Endothelial cell of umbilical vein (primary cell): Measurements from ENCODE around the gene COL13A1. TPM values are rescaled to one million over a fixed set of nuclear protein-coding genes. Genes with fewer than 3 reads are reported as not detected.
A peak's percentile ranks its signal among the peaks of the same experiment; 100 is the strongest.

Source experiments
- BruUV-seq: library from RNA; stranded (reverse); fragments of 400-500 nt; replicated peaks from 2 replicates; lab custom pipeline; 2021; lab: Mats Ljungman, UMichigan
- CTCF ChIA-PET: fragments of 300-600, 350-600 bp; sonication (Branson Sonifier 250); formaldehyde crosslinking; loops from one replicate; lab custom pipeline; 2021; ENCODE audit warnings: antibody characterized with exemption, inconsistent platforms; lab: Charles Lee
- POLR2A ChIA-PET: fragments of 300-600, 350-600 bp; sonication (Branson Sonifier 250); formaldehyde crosslinking; loops from one replicate; lab custom pipeline; 2021; ENCODE audit warnings: antibody characterized with exemption, inconsistent platforms; lab: Charles Lee
- DNase-seq: peaks from one replicate; pipeline ENCODE4 v3.0.0-alpha.2; 2011; ENCODE audit warnings: low read depth, low spot score
- FAIRE-seq: peaks from 2 replicates; lab custom pipeline; 2011; peaks lifted over from hg19 to GRCh38; lab: Jason Lieb, UNC
- H2AFZ ChIP-seq: 2 replicates; pipeline ENCODE4 v1.6.0; 2012; ENCODE audit warnings: low read depth, low read length, control low read depth, inconsistent platforms
- H3K27ac ChIP-seq: 2 replicates; pipeline ENCODE4 v1.5.1; 2011; ENCODE audit warnings: low read depth, mild to moderate bottlenecking, control low read depth, low read length, moderate library complexity; ENCODE audit not compliant: insufficient read depth
- H3K27me3 ChIP-seq, 2 experiments: 2 replicates each; pipeline versions ENCODE4 v1.6.0 to v1.6.1; 2011; ENCODE audit warnings: low read length in 2 of 2, mixed read lengths in 1 of 2; ENCODE audit not compliant: control insufficient read depth in 2 of 2, insufficient read depth in 2 of 2
- H3K36me3 ChIP-seq, 2 experiments: 2 replicates in 1 of 2; 3 replicates in 1 of 2; pipeline ENCODE4 v1.5.1; 2011; ENCODE audit warnings: low read length in 2 of 2, mild to moderate bottlenecking in 1 of 2, moderate library complexity in 1 of 2; ENCODE audit not compliant: control insufficient read depth in 2 of 2, insufficient read depth in 2 of 2; ENCODE audit errors: extremely low read depth in 1 of 2
- H3K4me1 ChIP-seq: 3 replicates; pipeline ENCODE4 v1.5.1; 2011; ENCODE audit warnings: mild to moderate bottlenecking, low read length; ENCODE audit not compliant: control insufficient read depth, insufficient read depth; ENCODE audit errors: extremely low read depth
- H3K4me2 ChIP-seq: 2 replicates; pipeline ENCODE4 v1.6.1; 2011; ENCODE audit warnings: low read length, control low read depth, mixed read lengths; ENCODE audit not compliant: insufficient read depth
- H3K4me3 ChIP-seq, 3 experiments: fragments of 200-600 bp in 1 of 3; sonication (generic), shearing (Covaris generic) in 1 of 3; replicated peaks in 1 of 3; 2 replicates each; pipeline ENCODE4 v1.5.1; 2011 to 2016; ENCODE audit warnings: control low read depth in 3 of 3, low read length in 3 of 3, mild to moderate bottlenecking in 2 of 3, inconsistent platforms in 1 of 3, low read depth in 1 of 3, moderate library complexity in 1 of 3; ENCODE audit not compliant: insufficient read depth in 1 of 3
- H3K79me2 ChIP-seq: 2 replicates; pipeline ENCODE4 v1.6.0; 2012; ENCODE audit warnings: low read length, inconsistent platforms; ENCODE audit not compliant: control insufficient read depth, insufficient read depth
- H3K9ac ChIP-seq: replicated peaks from 2 replicates; pipeline ENCODE3; 2011; ENCODE audit warnings: low read length, control low read depth; ENCODE audit not compliant: insufficient read depth; ENCODE audit errors: extremely low read depth
- H3K9me1 ChIP-seq: replicated peaks from 3 replicates; pipeline ENCODE4 v1.6.0; 2011; ENCODE audit warnings: mild to moderate bottlenecking, low read length; ENCODE audit not compliant: control insufficient read depth, insufficient read depth; ENCODE audit errors: extremely low read depth
- H3K9me3 ChIP-seq: replicated peaks from 2 replicates; pipeline ENCODE4 v1.5.1; 2012; ENCODE audit warnings: low read length, inconsistent platforms; ENCODE audit not compliant: control insufficient read depth, insufficient read depth
- H4K20me1 ChIP-seq: replicated peaks from 2 replicates; pipeline ENCODE3; 2011; ENCODE audit warnings: mild to moderate bottlenecking, low read length; ENCODE audit not compliant: control insufficient read depth, insufficient read depth; ENCODE audit errors: extremely low read depth
- EZH2 ChIP-seq: IDR thresholded peaks from 2 replicates; pipeline ENCODE4 v1.6.1; 2012; ENCODE audit warnings: borderline replicate concordance, low read depth, mild to moderate bottlenecking, moderate library complexity, low read length, inconsistent platforms; ENCODE audit not compliant: severe bottlenecking
- FOS ChIP-seq: IDR thresholded peaks from 2 replicates; pipeline ENCODE4 v1.6.1; 2011; ENCODE audit warnings: mild to moderate bottlenecking, low read length, moderate library complexity, borderline replicate concordance; ENCODE audit not compliant: insufficient read depth
- GATA2 ChIP-seq: IDR thresholded peaks from 2 replicates; pipeline ENCODE4 v1.7.0; 2011; ENCODE audit warnings: low read depth, mild to moderate bottlenecking, moderate library complexity, mixed read lengths, low read length; ENCODE audit not compliant: insufficient read length, insufficient read depth
- JUN ChIP-seq: IDR thresholded peaks from 2 replicates; pipeline ENCODE4 v1.6.1; 2011; ENCODE audit warnings: borderline replicate concordance, low read depth; ENCODE audit not compliant: insufficient read length, insufficient read depth
- MYC ChIP-seq: IDR thresholded peaks from one replicate; pipeline ENCODE4 v1.6.1; 2011; ENCODE audit warnings: mild to moderate bottlenecking, low read depth, low read length
- POLR2A ChIP-seq: IDR thresholded peaks from 2 replicates; pipeline ENCODE4 v1.6.1; 2012; ENCODE audit warnings: low read depth, mild to moderate bottlenecking, control low read depth, low read length
- POLR2AphosphoS5 ChIP-seq: IDR thresholded peaks from 2 replicates; pipeline ENCODE4 v1.6.1; 2012; ENCODE audit warnings: low read depth, mild to moderate bottlenecking, control low read depth, low read length, moderate library complexity; ENCODE audit not compliant: insufficient read depth
- dilution Hi-C: fragments of 300-500 bp; cut with MboI; formaldehyde crosslinking; loops from one replicate; pipeline ENCODE4 v1.15.0; 2019; ENCODE audit warnings: low sequenced_read_pairs; ENCODE audit not compliant: extremely low pct_ligation_motif_present
- intact Hi-C: fragments of 100-400 bp; cut with micrococcal nuclease; formaldehyde crosslinking; loops from one replicate; pipeline ENCODE4 v1.10.0; 2022
- polyA plus RNA-seq, 4 experiments: library from polyadenylated mRNA; depleted of rRNA in 3 of 4; stranded (reverse) in 3 of 4; unstranded in 1 of 4; fragments of >200 nt; gene quantifications; 2 replicates each; pipeline versions ENCODE4 v1.2.1 to v1.2.3, GENCODE V29; 2011 to 2012; ENCODE audit warnings: missing spikeins in 1 of 4
- total RNA-seq: library from RNA; stranded (reverse); gene quantifications from 2 replicates; pipeline ENCODE4 v1.2.3, GENCODE V29; 2021
- TF ChIP-seq, protein P1 (sequence below): IDR thresholded peaks from 2 replicates; pipeline ENCODE4 v1.6.1; 2011; ENCODE audit not compliant: insufficient read depth, insufficient read length
- TF ChIP-seq, protein P2 (sequence below), 2 donors: IDR thresholded peaks; 1 replicate in 1 of 2; 2 replicates in 1 of 2; pipeline ENCODE4 v1.5.1; 2011; ENCODE audit warnings: low read length in 2 of 2, mild to moderate bottlenecking in 2 of 2, moderate library complexity in 2 of 2, control low read depth in 1 of 2, inconsistent platforms in 1 of 2, low read depth in 1 of 2; ENCODE audit not compliant: insufficient read depth in 1 of 2; ENCODE audit errors: extremely low read depth in 1 of 2

The COL13A1 gene
- total and polyA plus RNA-seq, 2 donors (not counting 3 experiments of a cell fraction or from before 2014, with no cell fraction given) = 21.4 to 47.5 TPM

DNA sequence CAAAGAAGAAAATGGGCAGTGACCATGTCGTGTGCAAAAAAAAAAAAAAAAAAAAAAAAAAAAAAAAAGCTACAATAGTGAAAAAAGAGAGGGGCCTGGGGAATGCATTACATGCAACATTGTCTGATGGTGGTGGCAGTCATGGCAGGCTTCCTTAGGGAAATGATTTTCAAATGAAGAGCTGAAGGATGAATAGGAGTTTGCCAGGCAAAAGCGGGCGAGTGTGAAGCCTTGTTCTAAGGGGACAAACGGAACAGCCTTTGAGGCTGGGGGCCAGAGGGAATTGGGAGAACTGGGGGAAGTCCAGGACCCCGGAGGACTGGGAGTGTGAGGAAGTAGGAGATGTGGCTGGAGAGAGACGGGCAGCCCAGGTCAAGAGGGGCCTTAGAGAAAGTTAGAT lies 3.1 kb downstream of the COL13A1 start:
- Histone ChIP-seq H3K4me2 (peak overlapping the region; percentile 91), H3K9me1 (no peaks in the 10 kb centered on the region), H3K27me3 (no peaks in the 10 kb centered on the region), H4K20me1 (no peaks in the 10 kb centered on the region), H3K4me1 (peaks cover 41% of the 10 kb centered on the region), H3K36me3 (no peaks in the 10 kb centered on the region), H3K27ac (no peak overlapping the region), H3K9me3 (no peaks in the 10 kb centered on the region), H3K79me2 (peaks cover 75% of the 10 kb centered on the region), H2AFZ (no peak overlapping the region), H3K4me3 (peak overlapping the region in 1 of 3 experiments; percentile 4), H3K9ac (no peak overlapping the region)
- intact Hi-C loops = loop anchor here (5.0 kb wide), 1 partner anchor 43 kb away; no protein-coding TSS in a partner anchor
- dilution Hi-C loops = no loop called here
- DNase-seq (no peak), FAIRE-seq (no peak)
- ChIA-PET POLR2A (interaction anchor here (0.7 kb wide), 1 partner anchor 40 kb away, joined by 4 read pairs; no protein-coding TSS in a partner anchor), CTCF (interaction anchor here (0.7 to 6.4 kb wide), 8 partner anchors 10 to 110 kb away, joined by 3 to 92 read pairs (median 4); no protein-coding TSS in a partner anchor)
- TF ChIP-seq, protein P1, sequence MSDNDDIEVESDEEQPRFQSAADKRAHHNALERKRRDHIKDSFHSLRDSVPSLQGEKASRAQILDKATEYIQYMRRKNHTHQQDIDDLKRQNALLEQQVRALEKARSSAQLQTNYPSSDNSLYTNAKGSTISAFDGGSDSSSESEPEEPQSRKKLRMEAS = no peak
- TF ChIP-seq JUN = no peak
- TF ChIP-seq, protein P2, sequence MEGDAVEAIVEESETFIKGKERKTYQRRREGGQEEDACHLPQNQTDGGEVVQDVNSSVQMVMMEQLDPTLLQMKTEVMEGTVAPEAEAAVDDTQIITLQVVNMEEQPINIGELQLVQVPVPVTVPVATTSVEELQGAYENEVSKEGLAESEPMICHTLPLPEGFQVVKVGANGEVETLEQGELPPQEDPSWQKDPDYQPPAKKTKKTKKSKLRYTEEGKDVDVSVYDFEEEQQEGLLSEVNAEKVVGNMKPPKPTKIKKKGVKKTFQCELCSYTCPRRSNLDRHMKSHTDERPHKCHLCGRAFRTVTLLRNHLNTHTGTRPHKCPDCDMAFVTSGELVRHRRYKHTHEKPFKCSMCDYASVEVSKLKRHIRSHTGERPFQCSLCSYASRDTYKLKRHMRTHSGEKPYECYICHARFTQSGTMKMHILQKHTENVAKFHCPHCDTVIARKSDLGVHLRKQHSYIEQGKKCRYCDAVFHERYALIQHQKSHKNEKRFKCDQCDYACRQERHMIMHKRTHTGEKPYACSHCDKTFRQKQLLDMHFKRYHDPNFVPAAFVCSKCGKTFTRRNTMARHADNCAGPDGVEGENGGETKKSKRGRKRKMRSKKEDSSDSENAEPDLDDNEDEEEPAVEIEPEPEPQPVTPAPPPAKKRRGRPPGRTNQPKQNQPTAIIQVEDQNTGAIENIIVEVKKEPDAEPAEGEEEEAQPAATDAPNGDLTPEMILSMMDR (IDR thresholded peaks at IDR 0.05; ENCODE audit: extremely low read depth in 1 of 2, insufficient read depth in 1 of 2, low read depth in 1 of 2, low read length in 2 of 2) = no peak
- no peak for TF ChIP-seq EZH2
- TF ChIP-seq POLR2AphosphoS5 = no peak
- TF ChIP-seq MYC = no peak
- TF ChIP-seq GATA2 = no peak
- TF ChIP-seq POLR2A = no peak
- TF ChIP-seq FOS = no peak
- BruUV-seq = no TSS peak
